SKM-1 treated with dmso at 0.1 percent for 144 hours (cell line): ENCODE results near the gene NUBP2.
"Not testable (repeated sequence)": the region's sequence is repeated elsewhere in the genome, so short reads cannot be mapped to it uniquely, and the experiment has no call there.

ENCODE experiments used
- DNase-seq: peaks from one replicate; lab custom pipeline; 2025; ENCODE audit not compliant: unreplicated experiment; lab: John Stamatoyannopoulos, UW

Gene NUBP2

GRCh38 chr16:1794908-1795666 is 12.3 kb downstream of the NUBP2 start:
- DNase-seq = no peak

GRCh38 chr16:1799263-1799662 is 16.5 kb downstream of the NUBP2 start:
- DNase-seq = not testable (repeated sequence)

- DNase-seq = no peak
These were observed 17.9 kb downstream of the NUBP2 start for GRCh38 chr16:1800701-1801100.

- no peak for DNase-seq
These were observed 24.9 kb downstream of the NUBP2 start for GRCh38 chr16:1807626-1808025.

GRCh38 chr16:1808691-1809090 is 25.9 kb downstream of the NUBP2 start:
- no peak for DNase-seq

DNA sequence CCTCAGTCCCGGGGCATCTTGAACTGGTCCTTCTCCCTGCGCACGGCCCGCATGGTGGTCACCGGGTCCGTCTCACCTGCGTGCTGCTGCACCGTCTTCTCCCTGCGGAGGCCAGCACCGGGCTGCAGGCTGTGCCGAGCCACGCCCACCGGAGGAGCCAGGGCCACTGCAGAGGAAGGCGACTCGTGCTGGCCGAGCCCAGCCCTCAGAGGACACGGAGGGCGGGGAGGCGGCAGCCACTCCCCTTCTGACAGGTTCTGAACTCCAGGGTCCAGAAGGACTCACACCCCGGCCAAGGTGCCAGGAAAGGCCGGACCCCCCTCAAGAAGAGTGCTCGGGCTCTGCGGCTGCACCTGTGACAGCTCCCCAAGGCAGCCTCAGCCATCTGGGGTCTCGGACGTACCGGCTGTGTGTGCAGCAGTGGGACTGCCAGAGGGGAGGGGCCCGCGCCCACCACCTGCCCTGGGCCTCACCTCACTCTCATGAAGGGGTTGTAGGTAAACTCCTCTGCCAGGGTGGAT is 26.6 kb downstream of the NUBP2 start:
- DNase-seq = no peak

DNA sequence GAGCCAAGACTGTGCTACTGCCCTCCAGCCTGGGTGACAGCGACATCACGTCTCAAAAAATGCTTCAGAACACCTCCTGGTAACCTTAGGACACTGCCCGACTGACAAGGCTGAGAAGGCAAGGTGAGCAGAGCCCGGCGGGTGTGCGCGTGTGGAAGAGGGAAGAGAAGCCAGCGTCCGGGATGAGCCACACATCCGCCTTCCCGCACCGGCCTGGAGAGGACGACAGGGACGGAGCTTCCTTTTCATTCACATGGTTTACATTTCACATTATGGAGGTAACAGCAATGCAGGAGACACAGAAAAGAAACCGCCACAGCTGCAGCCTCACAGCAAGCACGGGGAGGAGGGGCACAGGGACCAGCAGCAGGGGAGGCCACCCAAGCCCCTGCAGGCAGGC is 27.3 kb downstream of the NUBP2 start:
- no peak for DNase-seq

DNA sequence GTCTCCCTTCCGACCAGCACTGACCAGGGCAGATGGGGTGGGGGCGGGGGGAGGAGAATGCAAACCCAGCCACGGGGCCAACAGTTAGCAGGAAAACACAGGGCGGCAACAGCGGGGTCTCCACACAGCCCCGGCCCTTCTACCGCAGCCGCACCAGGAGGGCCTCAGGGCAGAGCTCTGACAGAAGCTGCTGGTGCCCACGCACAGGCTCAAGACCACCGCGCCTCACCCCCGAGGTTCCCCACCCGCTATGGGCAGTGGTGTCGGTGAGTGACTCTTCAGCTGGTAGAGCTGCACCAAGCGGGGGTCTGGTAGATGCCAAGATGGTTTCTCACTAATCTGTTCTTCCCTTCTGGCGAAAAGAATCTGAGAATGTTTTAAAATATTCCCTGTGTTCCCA is 27.8 kb downstream of the NUBP2 start:
- DNase-seq = no peak

GRCh38 chr16:1812732-1813163 is 30.0 kb downstream of the NUBP2 start:
- DNase-seq = no peak

DNA sequence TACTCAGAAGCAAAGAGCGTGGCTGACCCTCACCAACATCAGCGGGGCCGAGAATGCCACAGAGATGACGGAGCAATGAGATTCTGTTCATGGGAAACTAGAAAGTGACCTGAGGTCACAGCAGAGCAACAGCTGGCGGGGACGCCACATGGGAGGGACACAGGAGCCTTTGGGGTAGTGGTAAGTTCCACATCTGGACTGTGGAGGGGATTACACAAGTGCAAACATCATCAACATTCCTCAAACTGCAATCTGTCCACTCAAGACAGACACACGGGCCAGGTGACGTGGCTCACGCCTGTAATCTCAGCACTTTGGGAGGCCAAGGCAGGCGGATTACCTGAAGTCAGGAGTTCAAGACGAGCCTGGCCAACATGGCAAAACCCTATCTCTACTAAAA is 32.7 kb downstream of the NUBP2 start:
- no peak for DNase-seq

- no peak for DNase-seq
These were observed 33.9 kb downstream of the NUBP2 start for GRCh38 chr16:1816396-1817275.

GRCh38 chr16:1817276-1817589 is 34.5 kb downstream of the NUBP2 start:
- DNase-seq = no peak

GRCh38 chr16:1817716-1818115 is 35.0 kb downstream of the NUBP2 start:
- no peak for DNase-seq

DNA sequence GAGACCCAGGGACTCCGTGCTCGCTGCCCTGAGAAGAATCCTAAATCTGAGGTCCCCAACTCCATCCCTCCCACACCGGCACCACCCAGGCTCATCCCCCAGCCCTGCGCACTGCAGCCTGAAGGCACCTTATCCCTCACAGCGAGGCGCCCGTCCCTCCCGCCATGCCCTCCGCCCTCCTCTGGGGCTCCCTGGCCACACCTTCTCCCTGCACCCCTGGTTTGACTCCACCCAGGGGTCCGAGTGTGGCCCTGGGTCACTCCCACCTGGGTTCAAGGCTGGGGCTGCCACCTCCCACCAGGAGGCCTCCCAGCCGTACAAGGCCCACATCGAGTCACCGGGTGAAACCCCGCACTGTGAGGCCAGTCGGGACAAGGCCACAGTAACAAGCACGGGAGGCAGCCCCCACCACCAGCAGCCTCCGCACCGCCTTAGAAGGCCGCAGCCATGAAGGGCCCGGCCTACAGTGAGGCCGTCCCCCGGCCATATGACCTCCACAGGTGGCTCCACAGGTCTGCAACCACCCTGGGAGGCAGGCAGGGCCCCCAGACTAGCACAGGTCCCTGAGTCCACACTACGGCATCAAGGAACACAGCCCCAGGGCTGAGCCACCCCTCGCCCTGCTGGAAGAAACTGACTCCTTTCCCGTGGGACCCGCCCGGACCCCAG is 35.6 kb downstream of the NUBP2 start:
- no peak for DNase-seq

GRCh38 chr16:1818873-1819525 is 36.2 kb downstream of the NUBP2 start:
- no peak for DNase-seq

GRCh38 chr16:1819611-1820010 is 36.9 kb downstream of the NUBP2 start:
- DNase-seq = no peak

DNA sequence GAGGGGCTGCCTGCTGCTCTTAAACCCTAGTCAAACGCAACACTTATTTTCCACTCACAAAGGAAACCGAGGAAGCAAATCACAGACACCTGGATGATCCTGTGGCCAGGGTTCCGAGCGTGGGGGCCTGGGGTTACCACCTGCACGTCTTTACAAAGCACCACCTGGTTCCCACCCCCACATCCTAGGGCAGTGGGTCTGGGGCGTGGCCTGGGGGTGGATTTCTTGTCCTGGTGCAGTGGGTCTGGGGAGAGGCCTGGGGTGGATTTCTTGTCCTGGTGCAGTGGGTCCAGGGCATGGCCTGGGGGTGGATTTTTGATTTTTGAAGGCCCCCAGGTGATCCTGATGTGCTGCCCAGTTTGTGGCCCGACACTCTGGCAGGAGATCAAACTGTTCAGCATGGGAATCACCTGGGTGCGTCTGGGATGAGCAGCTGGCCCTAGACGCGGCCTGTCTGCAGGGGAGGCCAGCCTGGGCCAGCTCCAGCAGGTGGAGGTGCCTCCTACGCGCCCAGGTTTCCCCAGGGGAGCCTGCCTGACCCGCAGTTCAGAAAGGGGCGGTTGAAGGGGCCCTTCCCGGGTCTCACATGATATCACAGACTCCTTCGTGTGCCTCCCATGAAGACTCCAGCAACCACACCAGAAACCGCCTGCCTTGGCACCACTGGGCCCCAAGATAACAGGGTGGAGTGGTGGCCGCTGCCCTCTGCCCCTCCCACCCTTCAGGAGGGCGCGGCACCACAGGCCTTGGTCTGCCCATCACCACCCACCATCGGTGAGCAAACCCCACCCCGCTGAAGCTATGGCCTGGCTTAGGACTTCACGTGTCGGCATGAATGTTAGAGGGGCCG is 37.6 kb downstream of the NUBP2 start:
- DNase-seq = no peak

DNA sequence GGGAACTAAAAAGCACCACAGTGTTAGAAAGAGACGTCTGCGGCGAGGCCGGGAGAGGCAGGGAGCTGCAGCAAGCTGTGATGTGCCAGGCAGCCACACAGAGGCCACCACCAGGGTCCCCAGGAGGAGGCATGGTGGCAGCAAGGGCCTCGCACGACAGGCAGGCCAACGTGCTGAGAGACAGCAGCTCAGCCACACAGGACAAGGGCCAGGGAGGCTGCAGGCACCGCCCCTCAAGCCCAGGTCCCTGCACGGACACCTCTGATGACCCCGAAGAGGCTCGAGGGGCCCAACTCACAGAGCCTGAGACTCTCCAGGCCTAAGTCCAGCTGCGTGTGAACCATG is 38.2 kb downstream of the NUBP2 start:
- DNase-seq = no peak

- DNase-seq = no peak
These were observed 39.3 kb downstream of the NUBP2 start for GRCh38 chr16:1821861-1822611.

- no peak for DNase-seq
These were observed 40.0 kb downstream of the NUBP2 start for GRCh38 chr16:1822801-1823200.
